GM21447 (cell line): ENCODE measurements around the gene SCN1B.
"Not testable (repeated sequence)": the region's sequence is repeated elsewhere in the genome, so short reads cannot be mapped to it uniquely, and the experiment has no call there.

Source experiments
- ATAC-seq: cut with Tn5 transposase; IDR thresholded peaks from one replicate; pipeline ENCODE4 v1.9.1; 2021; ENCODE audit not compliant: unreplicated experiment

Gene SCN1B

DNA sequence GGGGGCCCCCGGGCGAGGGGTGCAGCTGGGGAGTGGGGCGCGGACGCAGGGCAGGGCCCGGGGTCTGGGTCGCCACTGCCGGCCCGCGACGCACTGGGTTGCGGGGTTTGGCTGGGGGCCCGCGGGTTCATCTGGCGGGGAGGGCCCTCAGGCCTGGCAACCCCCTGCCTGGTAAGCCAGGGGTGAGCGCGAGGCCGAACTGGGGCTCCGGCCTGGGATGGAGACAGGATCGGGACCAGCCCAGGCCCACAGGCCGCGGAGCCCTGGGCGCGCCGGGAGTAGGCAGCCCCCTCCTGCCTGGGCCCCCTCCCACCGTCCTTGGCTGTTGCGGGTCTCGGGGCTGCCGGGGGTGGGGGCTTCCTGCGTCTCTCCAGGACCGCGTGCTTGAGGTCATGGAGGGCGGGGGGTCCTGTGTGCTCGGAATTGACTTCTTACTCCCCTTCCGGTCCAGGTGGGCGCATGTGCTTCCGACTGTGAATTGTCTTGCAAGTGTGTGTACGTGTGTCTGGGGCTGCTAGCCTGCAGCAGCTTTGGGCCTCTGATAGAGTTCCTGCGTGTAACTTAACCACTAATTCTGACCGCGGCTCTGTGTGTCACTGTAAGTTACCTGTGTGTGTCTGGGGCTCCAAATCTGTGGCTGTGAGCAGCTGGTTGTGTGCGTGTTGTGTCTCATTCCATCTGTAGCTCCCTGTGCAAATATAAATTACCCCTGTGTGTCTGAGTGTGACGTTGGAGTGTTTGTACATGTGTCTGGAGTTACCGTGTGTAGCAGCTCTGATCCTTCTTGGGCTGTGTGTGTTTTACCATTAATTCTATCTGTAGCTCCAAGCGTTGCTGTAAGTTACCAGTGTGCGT is 29.4 kb upstream of the SCN1B start:
- ATAC-seq, result no peak

DNA sequence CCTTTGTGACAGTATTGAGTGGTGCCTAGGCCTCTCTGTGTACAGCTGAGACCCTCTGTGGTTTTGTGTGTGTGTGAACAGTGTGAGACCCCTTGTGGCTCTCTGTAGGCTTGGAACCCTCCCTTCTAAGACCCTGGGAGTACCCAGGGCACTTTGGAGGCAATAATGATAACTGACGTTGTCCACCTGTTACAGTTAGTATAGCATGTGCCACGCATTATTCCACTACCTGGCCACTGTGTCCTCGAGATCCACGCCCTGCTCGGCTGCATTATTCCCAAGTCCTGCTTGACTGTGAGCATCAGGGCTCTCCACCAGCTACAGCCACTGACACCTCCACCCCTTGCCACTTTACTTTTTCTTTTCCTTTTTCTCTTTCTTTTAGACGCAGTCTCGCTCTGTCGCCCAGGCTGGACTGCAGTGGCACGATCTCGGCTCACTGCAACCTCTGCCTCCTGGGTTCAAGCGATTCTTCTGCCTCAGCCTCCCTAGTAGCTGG is 28.2 kb upstream of the SCN1B start:
- no peak for ATAC-seq

- no peak for ATAC-seq
These were observed 25.6 kb upstream of the SCN1B start for GRCh38 chr19:35004517-35005255.

DNA sequence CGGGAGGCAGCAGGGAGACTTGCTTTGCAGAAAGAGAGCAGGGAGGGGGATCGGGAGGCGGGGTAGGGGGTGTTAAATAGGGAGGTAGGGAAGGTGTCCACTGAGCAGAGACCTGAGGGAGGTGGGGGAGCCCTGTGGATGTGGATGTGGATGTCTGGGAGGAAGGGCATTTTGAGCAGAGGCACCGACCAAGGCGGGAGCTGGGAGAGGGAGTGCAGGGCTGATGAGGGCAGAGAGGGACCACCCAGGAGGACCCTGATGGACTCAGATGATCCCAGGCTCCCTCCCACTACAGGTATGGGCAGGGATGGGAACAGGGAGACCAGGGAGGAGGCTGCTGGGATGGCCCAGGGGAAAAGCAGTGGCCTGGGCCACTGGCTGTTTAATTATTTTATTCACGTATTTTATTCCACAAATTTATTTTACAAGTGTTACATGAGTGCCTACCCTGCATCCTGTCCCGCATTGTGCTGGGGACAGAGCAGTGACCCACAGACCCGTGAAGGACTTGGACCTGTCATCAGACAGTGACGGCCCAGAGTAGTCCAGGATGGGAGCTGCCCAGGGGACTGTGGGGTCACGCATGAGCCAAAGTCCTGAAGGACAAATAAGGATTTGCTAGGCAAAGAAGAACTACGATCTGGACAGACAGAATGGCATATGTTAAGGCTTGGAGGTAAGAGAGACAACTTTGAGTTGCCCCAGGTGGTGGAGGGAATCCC is 24.9 kb upstream of the SCN1B start:
- ATAC-seq, result no peak

- not testable (repeated sequence) for ATAC-seq
These were observed 24.3 kb upstream of the SCN1B start for GRCh38 chr19:35006007-35006341.

DNA sequence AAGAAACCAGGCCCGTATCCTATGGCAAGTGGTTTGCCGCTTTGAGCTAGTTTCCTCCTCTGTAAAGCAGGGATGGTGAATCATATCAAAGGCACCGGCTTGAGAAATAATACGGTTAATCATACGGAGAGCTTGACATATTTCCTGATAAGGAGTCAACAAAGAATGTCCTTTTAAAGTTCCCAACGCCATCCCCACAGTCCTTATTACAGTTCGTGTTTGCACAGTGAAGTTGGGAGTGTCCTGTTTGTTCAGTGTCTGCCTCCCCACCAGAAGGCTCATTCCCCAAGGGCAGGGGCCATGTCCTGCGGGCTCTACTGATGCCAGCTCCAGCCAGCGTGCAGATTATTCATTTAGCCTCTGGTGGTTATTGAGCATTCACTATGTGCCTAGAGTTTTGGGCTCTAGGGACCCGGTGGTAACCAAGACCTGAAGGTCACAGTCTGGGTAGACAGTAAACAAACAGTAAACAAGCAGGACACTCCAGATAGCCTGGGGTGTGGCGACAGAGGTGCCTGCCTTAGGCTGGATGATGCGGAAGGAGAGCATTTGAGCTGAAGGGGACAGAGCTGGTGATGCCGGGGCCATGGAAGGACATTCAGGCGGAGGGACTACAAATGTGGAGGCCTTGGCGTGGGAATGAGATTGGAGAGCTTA is 23.8 kb upstream of the SCN1B start:
- ATAC-seq, result no peak

GRCh38 chr19:35006999-35007365 is 23.3 kb upstream of the SCN1B start:
- ATAC-seq, result no peak

DNA sequence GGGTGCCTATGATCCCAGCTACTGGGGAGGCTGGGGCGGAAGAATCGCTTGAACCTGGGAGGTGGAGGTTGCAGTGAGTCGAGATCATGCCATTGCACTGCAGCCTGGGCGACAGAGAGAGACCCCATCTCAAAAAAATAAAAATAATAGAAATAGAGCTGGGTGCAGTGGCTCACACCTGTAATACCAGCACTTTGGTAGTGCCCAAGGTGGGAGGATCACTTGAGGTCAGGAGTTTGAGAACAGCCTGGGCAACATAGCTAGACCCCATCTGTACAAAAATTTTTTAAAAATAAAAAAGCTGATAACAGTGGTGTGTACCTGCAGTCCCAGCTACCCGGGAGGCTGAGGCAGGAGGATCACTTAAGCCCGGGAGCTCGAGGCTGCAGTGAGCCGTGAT is 22.8 kb upstream of the SCN1B start:
- ATAC-seq, result not testable (repeated sequence)

GRCh38 chr19:35008891-35009341 is 21.4 kb upstream of the SCN1B start:
- no peak for ATAC-seq

DNA sequence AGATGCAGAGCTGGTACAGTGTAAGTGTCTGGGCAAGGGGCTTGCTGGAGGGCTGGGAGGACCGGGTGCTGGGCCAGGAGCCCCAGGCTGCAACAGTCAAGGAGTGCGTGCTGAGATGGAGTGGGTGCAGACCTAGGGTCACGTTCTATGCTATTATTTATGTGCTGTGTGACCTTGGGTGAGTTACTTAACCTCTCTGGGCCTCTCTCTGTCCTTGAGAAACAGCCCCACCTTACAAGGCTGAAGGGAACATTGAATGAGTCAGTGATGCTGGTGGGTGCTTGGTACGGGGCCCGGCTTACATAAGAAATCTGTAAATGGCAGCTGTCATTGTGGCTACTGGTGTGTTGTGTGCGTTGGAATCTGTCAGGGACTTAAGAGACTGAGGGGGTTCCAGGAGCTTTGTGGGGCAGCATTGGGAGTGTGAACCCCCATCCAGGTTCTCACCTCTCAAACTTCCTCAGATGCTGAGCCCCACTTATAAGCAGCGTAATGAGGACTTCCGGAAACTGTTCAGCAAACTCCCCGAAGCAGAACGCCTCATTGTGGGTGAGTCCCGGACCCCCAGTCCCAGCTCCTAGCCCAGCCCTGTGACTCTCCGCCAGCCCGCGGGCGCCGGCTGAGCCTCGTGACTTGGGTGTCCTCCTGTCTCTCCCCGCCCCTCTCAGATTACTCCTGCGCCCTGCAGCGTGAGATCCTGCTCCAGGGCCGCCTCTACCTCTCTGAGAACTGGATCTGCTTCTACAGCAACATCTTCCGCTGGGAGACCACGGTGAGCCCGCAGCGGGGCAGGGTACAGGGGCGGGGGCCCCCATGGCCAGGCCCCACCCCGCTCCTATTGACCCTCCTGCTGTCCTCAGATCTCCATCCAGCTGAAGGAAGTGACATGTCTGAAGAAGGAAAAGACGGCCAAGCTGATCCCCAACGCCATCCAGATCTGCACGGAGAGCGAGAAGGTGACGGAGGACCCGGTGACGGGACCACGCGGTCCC is 20.6 kb upstream of the SCN1B start:
- no peak for ATAC-seq

DNA sequence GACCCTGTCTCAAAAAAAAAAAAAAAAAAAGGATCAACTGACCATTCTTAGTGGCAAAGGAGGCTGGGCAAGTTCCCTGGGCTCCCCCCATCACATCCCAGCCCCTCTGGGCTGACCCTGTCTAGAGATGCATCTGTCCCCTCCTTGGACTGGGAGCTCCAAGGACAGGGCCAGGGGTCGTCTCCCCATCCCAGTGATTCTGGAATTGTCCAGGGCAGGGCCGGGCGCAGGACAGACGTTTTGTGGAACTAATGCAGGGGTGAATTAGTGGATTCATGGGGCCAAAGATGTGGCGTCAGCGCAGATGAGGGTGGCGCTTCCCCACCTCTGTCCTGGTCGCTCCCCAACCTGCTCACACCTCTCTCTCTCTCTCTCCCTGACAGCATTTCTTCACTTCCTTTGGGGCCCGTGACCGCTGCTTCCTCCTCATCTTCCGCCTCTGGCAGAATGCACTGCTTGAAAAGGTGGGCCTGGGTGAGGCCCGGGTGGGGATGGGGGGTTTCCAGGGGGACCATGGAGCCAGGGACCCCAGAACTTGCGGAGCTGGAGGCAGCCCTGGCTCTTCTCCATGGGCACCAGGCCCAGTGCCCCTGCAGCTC is 19.1 kb upstream of the SCN1B start:
- no peak for ATAC-seq

GRCh38 chr19:35011737-35012682 is 18.3 kb upstream of the SCN1B start:
- no peak for ATAC-seq

- no peak for ATAC-seq
These were observed 17.0 kb upstream of the SCN1B start for GRCh38 chr19:35013041-35013819.

DNA sequence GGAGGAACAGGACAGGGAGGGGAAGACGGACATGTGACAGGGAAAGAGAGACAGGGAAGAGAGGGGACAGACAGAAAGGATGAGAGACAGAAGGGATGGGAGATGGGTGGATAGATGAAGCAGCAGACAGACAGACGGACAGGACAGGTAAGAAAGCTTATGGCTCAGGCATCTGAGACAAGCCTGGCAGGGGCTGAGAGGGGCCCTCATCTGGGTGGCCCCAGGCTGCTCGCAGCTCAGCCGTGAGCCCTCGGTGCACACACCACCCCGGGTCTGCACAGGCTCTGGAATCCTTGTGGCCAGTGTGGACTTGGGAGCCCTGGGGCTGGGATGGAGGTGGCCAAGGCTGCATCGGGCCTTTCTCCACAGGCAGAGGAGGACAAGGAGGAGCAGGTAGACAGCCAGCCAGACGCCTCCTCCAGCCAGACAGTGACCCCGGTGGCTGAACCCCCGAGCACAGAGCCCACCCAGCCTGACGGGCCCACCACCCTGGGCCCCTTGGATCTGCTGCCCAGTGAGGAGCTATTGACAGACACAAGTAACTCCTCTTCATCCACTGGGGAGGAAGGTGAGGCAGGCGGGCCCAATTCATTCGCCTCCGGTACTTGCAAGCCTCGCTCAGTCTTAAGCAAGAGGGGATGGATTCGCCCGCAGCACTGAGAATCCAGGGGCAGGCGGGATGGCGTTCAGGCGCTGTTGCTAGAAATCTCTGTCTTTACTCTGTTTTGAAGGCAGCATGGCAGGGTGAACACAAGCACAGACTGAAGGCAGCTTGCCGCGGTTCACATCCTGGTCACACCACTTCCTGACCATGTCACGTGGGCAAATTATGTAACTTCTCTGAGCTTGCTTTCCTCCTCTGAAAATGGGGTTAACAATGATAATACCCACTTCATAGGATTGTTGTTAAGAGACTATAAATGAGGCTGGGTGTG is 16.2 kb upstream of the SCN1B start:
- no peak for ATAC-seq

DNA sequence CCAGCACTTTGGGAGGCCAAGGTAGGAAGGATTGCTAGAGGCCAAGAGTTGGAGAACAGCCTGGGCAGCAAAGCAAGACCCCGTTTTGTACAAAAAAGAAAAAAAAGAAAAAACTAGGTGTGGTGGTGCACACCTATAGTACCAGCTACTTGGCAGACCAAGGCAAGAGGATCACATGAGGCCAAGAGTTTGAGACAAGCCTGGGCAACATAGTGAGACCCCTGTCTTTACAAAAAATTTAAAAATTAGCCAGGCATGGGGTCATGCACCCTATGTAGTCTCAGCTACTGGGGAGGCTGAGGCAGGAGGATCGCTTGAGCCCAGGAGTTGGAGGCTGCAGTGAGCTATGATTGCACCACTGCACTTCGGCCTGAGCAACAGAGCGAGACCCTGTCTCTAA is 15.5 kb upstream of the SCN1B start:
- not testable (repeated sequence) for ATAC-seq

- ATAC-seq, result no peak
These were observed 14.9 kb upstream of the SCN1B start for GRCh38 chr19:35015270-35015953.
